Measurements from ENCODE around the gene CCDC144A.
"Not testable (repeated sequence)": the region's sequence is repeated elsewhere in the genome, so short reads cannot be mapped to it uniquely, and the experiment has no call there.

The CCDC144A gene

DNA sequence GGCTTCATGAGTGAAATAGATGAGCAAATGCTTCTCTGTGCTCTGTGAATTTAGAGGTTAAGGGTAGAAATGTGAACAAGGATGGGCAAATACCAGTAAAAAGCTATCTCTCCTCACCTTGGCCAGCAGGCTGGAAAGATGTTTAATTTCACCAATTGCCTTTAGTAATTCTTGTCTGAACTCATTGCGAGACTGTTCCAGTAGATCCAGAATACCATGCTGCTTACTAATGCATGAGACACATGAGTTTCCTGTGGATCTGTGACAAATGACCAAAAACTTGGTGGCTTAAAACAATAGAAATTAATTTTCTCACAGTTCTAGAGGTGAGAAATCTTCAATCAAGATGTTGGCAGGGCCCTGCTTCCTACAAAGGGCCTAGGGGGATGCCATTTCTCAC lies 27.1 kb upstream of the CCDC144A start:
- no peaks in the 10 kb centered on the region for H3K9me3 ChIP-seq
- H3K4me1 ChIP-seq = no peaks in the 10 kb centered on the region
- no peak for TF ChIP-seq CTCF (IDR thresholded peaks at IDR 0.05; ENCODE audit: low read depth, low read length)
- DNase-seq = no peak
- no peaks in the 10 kb centered on the region for H3K36me3 ChIP-seq
- no peaks in the 10 kb centered on the region for H3K27me3 ChIP-seq
- H3K4me3 ChIP-seq (ENCODE audit: low read depth, low read length) = no peak overlapping the region

GRCh38 chr17:16666553-16666906 lies 23.5 kb upstream of the CCDC144A start:
- not testable (repeated sequence) for H3K4me3 ChIP-seq (ENCODE audit: low read depth, low read length); H3K27me3 ChIP-seq; H3K36me3 ChIP-seq; H3K9me3 ChIP-seq; DNase-seq; H3K4me1 ChIP-seq

DNA sequence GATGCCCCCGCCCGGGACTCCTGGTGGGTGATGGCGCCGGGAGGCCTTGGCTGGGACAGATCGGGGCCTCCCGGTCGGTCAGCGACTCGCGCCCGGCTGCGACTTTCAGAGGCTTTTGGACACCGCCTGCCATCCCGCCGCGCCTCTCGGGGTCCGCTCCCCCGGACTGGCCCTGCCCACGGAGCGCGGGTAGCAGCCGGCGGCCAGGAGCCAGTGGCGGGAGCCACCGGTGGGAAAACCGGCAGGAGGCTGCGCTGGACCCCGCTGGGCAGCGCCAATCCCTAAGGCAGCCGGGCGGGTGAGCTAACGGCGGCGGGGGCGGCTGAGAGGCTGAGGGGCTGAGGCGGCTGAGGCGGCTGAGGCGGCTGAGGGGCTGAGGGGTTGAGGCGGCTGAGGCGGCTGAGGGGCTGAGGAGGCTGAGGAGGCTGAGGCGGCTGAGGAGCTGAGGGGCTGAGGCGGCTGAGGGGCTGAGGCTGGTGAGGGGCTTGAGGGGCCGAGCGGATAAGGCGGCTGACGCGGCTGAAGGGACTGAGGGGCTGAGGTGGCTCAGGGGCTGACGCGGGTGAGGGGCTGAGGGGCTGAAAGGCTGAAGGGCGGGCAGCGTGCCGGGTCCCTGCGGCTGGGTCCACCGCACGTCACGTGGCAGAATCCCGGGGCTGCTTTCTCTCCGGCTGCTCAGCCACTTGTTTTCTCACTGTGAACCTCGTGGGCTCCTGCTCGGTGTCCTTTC lies 23.0 kb upstream of the CCDC144A start:
- H3K4me1 ChIP-seq, H3K36me3 ChIP-seq, H3K27me3 ChIP-seq, H3K9me3 ChIP-seq: not testable (repeated sequence)
- peak overlapping the region; percentile 35 for H3K4me3 ChIP-seq (ENCODE audit: low read depth, low read length)
- peak; percentile 44 for DNase-seq

DNA sequence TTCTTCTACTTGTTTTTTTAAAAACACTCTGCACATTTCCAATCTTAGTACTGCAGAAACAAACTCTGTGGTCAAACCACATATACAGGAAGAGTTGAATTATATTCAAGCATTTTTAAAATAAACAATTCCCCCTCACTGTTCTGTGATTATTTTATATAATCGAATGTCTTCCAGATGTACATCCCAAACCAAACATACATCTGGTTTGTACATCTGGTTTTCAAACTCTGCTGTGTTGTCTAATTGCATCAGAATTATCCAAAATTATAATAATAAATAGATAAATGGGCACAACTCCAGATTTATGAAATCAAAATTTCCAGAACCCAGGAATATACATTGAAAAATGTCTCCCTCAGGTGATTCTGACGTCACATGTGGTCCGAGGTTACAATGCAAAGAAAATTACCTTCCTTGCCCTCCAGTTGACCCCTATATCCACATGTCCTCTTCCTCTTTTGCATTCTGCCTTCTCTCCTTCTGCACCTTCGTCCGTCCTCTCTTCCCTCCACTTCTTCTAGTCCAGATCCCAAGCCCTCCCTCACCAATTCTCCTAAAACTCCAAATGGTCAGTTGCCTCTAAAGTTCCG lies 13.3 kb upstream of the CCDC144A start:
- Histone ChIP-seq H3K4me1 (no peaks in the 10 kb centered on the region), H3K9me3 (no peaks in the 10 kb centered on the region), H3K4me3 (ENCODE audit: low read depth, low read length) (no peak overlapping the region), H3K27me3 (no peaks in the 10 kb centered on the region), H3K36me3 (no peaks in the 10 kb centered on the region)
- no peak for DNase-seq
- TF ChIP-seq CTCF (IDR thresholded peaks at IDR 0.05; ENCODE audit: low read depth, low read length) = no peak

- H3K27me3 ChIP-seq; H3K4me3 ChIP-seq (ENCODE audit: low read depth, low read length); DNase-seq; H3K36me3 ChIP-seq; H3K9me3 ChIP-seq; H3K4me1 ChIP-seq: not testable (repeated sequence)
Measured at GRCh38 chr17:16683290-16684138, 6.5 kb upstream of the CCDC144A start.

GRCh38 chr17:16686019-16686418 lies 4.0 kb upstream of the CCDC144A start:
- H3K36me3 ChIP-seq = not testable (repeated sequence)

GRCh38 chr17:16687151-16687550 lies 2.9 kb upstream of the CCDC144A start:
- H3K4me1 ChIP-seq; H3K9me3 ChIP-seq; H3K27me3 ChIP-seq; DNase-seq; H3K36me3 ChIP-seq; H3K4me3 ChIP-seq (ENCODE audit: low read depth, low read length): not testable (repeated sequence)

More at GRCh38 chr17:16686019-16686418, 4.0 kb upstream of the CCDC144A start:
- not testable (repeated sequence) for H3K4me1 ChIP-seq; H3K27me3 ChIP-seq; H3K4me3 ChIP-seq (ENCODE audit: low read depth, low read length); DNase-seq; H3K9me3 ChIP-seq

- not testable (repeated sequence) for H3K9me3 ChIP-seq; H3K4me3 ChIP-seq (ENCODE audit: low read depth, low read length); H3K27me3 ChIP-seq; DNase-seq; H3K36me3 ChIP-seq; H3K4me1 ChIP-seq
Measured at GRCh38 chr17:16690447-16690846, 406 bp downstream of the CCDC144A start.

- H3K36me3 ChIP-seq; H3K4me1 ChIP-seq; DNase-seq; H3K4me3 ChIP-seq (ENCODE audit: low read depth, low read length); H3K9me3 ChIP-seq; H3K27me3 ChIP-seq: not testable (repeated sequence)
Measured at GRCh38 chr17:16697603-16698002, 7.6 kb downstream of the CCDC144A start.

GRCh38 chr17:16745492-16746203 lies 55.6 kb downstream of the CCDC144A start:
- not testable (repeated sequence) for H3K36me3 ChIP-seq; H3K4me3 ChIP-seq (ENCODE audit: low read depth, low read length); H3K9me3 ChIP-seq; H3K27me3 ChIP-seq; H3K4me1 ChIP-seq; DNase-seq

- not testable (repeated sequence) for H3K27me3 ChIP-seq, DNase-seq
Measured at GRCh38 chr17:16746571-16746970, 56.5 kb downstream of the CCDC144A start.

DNA sequence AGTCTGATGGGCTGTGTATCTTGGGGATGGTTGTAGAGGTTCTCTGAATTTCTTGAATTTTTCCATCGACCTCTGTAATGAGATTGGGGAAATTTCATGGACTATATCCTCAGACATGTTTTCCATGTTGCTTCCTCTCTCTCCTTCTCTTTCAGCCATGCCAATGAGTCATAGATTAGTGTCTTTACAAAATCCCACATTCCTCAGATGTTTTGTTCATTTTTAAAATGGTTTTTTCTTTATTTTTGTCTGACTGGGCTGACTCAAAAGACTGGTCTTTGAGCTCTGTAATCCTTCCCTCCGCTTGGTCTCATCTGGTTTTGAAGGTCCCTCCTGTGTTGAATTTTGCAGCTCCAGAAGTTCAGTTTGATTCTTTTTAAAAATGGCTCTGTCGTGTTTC lies 60.5 kb downstream of the CCDC144A start:
- not testable (repeated sequence) for DNase-seq; H3K27me3 ChIP-seq; H3K4me3 ChIP-seq (ENCODE audit: low read depth, low read length); H3K9me3 ChIP-seq; H3K36me3 ChIP-seq; H3K4me1 ChIP-seq

More at GRCh38 chr17:16746571-16746970, 56.5 kb downstream of the CCDC144A start:
- H3K36me3 ChIP-seq; H3K4me3 ChIP-seq (ENCODE audit: low read depth, low read length); H3K4me1 ChIP-seq; H3K9me3 ChIP-seq: not testable (repeated sequence)

Measured in BE2C (cell line).